HG03571 (cell line): Measurements from ENCODE around the gene FADS6.

Experiments used
- ATAC-seq: cut with Tn5 transposase; IDR thresholded peaks from one replicate; pipeline ENCODE4 v1.9.1; 2021; ENCODE audit not compliant: unreplicated experiment

The FADS6 gene

DNA sequence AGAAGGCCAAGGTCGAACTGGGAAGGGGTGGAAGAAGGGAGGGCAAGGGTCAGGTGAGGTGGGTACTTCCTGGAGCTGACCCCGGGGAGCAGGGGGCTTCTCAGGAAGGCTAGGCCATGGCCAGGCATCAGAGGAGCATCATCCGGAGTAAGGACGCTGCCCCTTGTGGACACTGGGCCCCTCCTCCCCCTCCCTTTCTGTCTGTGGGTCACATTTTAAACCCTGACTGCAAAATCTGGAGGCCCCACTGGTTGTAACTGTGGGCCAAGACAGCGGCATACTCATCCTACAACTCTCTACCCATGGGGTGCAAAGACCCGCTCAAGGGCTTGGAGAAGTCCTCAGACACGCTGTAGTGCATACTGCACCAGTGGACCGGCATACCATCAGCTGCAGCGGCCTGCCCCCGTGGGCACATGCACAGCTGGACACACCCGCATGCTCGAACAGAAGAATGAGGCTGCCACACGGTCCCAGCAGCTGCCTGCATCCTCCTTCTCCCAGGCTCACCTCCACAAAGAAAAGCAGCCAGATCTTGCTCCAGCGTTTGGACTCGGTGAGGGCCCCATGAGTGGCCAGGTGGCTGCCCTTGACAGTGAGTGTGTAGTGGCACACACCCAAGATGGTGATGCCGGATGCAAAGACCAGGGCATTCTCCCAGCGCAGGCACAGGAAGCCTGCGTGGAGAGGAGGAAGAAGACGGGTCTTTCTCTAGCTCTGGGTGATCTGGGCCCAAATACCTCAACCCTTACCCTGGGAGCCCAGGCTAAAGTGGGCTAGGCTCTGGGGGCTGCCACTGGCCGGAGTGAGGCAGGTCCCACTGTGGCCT, 1.2 kb downstream of the FADS6 start:
- no peak for ATAC-seq

DNA sequence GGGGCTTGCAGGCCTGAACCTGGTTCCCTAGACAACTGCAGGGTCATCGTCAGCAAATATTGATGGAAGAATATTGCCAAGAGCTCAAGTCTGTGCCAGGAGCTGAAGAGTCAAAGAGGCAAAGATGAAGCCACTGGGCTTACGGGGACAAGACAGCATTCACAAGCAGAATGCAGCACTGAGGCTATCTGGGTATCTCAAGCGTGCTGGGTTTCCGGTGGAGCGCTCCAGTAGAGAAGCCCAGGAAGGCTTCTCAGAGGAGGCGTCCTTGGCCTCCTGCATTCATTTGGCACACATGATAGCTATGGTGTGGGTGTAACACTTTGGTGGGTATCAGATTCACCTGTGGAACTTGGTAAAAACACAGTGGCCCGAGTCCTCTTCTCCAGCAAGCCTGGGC, 2.9 kb downstream of the FADS6 start:
- ATAC-seq = no peak

DNA sequence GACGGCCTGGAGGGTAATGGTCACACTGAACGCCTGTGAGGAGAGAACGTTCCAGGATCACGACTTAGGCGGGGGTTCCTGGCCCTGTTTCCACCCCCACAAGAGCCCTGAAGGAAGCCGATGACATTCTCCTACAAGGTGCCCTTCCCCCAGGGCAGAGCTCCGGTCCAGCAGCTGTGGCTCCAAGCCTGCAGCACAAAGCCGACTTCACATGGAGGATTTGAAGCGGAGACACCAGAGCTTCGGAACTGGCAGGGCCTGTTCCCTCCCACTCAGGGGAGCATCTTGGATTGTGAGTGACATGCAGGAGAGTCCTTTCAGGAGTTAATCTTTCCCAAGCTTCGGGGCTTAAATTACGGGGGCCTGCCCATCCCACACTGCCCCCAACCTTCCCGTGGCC, 5.0 kb downstream of the FADS6 start:
- no peak for ATAC-seq

DNA sequence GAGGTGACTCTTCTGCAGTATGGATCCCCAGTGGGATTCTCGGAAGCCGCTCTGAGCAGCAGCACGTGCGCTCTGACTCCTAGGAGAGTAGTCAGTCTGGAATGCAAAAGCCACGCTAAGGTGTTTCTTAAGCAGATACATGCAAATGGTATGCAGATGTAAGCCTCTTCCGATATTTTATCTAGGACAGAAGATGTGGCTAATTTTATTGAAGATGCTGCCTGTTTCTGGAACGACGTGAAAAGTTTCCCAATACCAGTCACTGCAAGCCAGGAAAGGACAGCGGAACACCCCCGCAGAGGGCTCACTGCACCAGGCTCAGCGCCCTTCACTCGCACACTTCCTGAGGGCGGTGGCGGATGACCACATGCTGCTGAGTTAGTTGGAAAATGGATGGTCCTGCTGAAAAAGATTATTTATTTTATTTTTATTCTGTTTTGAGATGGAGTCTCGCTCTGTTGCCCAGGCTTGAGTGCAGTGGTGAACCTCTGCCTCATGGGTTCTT, 10.1 kb downstream of the FADS6 start:
- no peak for ATAC-seq

DNA sequence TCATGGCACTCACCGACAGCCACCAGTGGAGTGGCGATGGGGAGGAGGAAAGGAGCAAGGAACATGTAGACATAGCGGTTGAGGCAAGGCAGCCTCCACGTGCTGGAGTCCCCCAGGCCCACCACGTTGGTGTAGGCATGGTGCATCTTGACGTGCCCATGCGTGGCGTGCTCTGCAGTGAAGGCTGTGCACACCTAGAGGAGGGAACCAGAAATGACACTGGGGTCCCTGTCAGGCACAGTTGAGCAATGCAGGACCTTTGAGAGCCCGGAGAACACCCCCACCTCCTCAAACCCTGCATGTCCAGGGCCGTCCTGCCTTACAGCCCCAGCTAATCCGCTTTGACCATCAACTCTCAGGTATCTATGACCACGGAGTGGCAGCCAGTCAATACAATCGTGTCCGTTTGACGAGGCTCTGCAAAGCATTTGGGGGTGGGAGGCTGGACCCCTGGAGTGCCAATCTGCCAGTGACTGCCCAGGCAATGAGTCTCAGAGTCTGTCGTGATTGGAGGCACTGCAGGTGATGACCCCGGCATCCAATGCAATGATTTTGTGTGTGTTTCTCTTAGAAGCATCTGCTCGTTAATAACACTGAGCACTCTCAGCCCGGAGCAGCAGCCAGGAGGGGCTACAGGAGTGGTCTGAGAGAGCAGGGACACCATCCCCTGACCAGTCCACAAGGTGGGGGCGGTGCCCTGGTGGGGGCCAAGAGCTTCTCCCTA, 10.8 kb downstream of the FADS6 start:
- no peak for ATAC-seq

DNA sequence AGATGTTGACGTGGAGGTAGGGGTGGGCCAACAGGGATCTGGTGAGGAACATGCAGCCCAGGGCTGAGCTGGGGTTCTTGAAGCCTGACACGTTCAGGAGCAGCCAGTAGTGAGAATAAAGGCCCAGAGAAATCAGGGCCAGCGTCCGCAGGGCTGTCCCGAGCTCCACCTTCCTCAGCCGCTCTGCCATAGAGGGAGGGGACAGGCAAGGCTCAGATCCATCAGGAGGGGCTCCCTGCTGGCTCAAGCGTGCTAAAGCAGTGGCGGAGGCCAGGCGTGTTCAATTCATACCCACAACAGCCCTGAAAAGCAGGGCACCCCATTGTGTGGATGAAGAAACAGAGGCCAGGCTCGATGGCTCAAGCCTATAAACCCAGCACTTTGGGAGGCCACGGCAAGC, 12.4 kb downstream of the FADS6 start:
- no peak for ATAC-seq

DNA sequence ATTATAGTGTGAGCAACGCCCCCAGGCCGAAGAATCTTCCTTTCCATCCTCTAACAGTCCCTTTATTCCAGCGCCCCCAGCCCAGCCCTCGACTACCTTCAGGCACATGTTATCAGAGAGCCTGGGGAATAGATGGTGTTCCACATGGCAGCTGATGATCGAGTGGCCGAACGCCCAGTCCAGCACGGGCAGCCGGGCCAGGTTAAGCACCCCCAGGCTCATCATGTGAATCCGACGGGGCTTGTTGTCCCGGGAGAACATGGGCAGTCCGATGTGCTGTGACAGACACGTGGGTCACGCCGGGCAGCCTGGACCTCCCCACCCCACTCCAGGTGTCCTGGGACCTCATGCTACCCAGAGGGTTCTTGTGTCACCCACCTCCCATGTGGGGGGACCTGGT, 14.1 kb downstream of the FADS6 start:
- ATAC-seq = no peak

DNA sequence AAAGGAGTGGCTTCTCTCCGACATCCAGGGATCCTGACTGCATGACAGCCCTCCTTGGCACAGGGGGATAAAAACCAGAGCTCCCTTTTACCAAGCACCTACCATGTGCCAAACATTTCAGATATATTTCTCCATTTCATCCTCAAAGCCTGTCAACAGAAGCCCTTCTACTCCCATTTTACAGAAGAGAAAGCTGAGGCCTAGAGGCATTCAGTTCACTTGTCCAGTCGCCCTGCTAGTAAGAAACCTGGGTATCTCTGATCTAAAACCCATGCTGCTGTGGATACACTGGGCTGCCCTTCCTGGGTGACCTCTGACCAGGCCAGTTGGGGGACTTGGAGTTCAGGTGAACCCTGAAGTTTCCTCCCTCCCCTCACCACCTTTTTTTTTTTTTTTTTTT, 14.8 kb downstream of the FADS6 start:
- no peak for ATAC-seq

DNA sequence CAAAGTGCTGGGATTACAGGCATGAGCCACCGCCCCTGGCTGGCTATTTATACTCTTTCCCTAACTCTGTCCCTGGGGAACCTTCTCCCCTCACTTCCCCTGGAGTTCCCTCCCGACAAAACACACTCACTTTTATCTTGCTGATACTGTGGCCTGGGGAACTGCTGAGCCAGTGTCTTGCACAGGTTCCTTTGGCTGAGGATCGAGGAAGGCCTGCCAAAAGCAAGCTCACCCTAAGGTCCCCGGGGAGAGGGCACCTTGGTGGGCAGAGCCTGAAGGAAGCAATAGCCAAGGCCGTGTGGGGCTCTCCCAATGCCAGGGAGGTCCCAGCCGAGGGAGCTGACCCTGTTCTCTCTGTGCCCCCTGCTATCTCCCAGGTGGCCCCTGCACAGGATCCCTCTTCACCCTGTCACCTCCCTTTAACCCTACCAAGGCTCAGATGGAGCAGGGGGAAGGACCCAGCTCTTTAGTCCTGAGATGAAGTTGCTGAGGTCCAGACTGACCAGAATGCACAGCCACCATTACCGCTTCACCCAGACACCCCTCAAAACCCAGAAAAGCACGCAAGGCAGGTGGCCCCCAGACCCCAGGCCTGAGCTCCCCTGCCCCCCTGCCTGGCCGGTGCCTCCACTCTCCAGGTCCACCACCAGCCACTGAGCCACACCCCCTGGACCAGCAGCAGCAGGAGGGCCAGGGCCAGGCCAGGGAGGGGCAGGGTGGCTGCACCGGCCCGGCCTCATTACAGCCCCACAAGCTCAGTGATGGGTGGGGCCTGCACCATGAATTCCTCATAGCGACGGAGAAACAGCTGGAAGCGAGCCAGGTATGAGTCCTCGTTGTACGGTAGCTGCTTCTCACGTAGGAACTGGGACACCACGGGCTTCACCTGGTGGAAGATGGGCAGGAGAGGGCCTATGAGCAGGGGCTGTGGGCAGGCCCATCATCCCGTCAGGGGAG, 15.6 kb downstream of the FADS6 start:
- ATAC-seq = no peak

DNA sequence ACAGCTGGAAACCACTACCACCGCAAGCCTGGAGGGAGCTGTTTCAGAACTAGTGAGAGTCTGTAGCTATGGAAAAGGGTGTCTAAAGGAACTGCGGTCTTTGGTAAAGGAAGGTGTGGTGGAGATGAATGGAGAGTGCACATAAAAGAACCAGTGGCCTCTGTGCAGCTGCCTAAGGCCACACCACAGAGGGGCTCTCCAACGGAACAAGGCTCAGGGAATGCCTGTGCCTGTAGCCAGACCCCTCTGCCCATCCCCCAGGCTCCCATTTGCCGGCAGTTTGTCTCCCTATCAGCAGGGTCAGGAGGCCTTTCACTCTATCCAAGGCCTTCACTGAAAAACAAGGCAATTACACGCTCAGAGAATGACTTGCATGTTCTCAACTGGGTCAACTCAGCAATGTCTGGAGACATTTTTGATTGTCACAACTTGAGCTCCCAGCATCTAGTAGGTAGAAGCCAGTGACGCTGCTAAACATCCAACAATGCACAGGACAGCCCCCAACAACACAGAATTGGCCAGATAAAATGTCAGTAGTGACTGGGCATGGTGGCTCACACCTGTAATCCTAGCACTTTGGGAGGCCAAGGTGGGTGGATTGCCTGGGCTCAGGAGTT, 17.3 kb downstream of the FADS6 start:
- ATAC-seq = no peak

DNA sequence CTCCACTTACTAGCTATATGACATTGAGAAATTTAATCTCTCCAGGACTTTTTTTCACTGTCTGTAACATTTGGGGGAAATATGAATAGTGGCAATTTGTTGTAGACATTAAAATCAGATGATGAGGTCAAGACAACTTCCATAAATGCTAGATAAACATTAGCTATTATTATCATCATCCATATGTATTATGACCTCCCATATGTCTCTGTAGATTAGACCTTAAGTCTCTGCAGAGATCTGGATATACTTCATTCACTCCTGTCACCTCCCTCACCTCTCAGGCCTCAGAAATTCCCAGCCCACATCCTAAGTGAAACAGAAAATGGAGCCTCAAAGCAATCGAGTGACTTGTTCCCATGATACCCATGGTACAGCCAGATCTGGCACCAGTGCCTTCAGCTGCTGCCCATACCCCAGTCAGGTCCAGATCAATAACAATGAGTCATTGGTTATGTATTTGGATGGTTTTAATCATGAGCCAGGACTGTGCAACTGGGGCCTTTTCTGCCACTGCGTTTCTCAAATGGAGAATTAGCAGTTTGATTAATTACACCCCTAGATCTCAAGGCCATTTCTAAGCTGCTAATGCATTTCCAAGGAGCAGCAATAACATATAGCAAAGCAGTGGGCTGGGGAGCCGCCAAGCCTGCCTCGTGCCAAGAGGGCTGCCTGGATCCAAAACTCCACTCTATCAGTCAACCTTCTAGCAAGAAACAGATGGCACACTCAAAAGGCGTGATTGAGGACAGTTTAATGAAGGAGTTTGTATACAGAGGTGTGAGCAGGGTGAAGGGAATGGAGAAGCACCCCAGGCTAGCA, 18.1 kb downstream of the FADS6 start:
- no peak for ATAC-seq

DNA sequence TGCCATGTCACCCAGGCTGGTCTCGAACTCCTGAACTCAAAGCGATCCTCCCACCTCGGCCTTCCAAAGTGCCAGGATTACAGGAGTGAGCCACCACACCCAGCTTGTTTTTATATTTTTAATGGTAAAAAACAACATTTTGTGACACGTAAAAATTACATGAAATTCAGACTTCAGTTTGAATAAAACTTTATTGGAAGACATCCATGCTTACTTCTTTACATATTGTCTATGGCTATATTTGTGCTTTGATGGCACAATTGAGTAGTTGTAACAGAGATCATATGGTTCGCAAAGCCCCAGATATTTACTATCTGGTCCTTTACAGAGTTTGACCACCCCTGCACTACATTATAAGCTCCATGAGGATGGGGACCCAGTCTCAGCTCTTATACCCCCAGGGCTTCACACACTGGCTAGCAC, 18.8 kb downstream of the FADS6 start:
- no peak for ATAC-seq

DNA sequence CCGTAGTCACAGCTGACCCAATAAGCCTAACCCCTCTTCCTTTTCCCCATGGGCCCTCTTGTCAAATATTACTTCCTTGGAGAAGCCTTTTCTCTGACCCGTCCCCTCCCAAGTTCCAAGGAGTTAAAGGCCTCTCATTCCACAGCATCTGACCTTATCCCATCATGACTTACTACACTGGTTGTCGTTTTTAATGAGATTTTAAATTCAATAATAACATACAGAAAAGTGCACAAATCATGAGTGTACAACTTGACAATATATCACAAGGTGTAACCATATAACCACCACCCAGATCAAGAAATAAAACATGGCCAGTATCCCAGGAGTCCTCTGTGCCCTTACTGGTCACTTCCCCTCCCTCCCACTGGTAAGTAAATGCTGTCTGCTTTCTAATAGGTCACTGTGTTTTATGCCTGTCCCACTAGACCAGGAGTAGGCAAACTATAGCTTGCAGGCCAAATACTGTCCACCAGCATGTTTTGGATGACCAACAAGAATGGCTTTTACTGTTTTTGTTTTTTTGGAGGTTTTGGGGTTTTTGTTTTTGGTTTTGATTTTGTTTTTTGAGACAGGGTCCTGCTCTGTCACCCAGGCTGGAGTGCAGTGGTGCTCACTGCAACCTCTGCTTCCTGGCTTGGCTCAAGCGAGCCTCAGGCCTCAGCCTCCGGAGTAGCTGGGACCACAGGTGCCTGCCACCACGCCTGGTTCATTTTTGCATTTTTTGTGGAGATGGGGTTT, 19.4 kb downstream of the FADS6 start:
- no peak for ATAC-seq

DNA sequence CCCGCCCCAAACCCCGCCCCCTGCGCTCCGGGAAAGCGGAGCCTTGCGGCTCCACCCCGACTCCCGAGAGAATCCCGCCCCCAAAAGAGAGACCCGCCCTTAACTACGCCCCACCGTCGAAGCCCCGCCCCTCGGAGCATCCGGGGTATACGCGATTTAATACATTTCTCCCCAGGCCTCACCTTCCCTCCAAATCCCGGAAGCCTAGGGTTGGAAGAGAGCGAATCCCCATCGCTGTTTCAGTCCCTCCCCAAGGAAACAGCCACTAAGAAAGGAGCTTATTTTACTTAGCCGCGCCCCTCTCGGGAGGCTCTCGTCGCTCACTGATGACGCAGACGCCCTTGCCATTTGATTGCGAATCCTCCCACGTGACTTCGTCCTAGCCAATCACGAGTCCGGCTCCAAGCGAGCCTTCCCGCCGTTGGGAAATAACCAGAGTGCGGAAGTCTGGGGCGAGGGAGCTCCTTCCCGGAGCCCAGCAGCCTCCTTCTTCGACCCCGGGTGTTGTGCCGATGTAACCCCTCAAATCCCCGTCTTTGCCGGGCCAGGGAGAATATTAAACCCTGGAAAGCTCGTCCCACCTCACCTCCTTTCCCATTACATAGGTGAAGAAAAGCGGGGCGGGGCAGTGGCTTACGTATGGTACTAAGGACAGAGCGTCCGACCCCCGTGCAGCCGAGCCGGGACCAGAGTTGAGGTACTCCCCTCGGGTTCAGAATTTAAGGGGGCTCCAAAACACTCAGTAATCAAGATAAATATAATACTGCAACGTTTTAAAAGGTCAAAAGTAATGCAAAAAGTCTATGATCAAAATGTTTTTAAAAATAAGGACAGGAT, 20.2 kb downstream of the FADS6 start:
- peak; percentile 78 for ATAC-seq

DNA sequence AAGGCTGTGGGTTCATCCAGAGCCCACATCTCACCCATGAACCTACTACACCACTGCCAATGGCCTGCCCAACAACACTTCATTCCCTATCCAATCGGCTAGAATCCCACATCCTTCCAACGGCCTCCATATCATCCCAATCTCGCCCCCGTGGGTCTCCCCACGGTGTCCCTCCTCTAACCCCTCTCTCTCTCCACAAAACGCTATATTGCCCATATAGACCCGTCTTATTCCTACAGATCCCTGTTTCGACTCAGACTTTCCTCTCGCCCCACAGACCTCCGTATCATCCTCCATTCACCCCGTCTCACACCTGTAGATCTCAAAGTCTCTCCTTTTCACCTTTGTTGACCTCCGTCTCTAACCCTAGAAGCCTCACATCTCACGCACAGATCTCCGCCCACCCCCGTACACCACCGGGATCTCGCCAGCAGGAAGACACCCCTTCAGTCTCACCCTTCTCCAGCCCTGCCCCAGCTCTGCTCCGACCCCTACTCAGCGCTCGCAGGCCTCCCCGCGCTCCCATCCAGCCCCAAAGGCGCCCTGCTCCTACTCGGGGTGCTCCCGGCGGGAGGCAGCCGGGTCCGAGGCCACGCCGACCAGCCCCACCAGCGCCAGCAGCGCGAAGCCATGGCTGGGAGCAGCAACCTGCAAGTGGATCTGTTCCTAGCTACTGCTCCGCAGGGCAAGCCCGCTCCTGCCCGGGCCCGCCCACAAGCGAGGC, 21.0 kb downstream of the FADS6 start, which contains the start of gene FDXR:
FDXR (minus strand) TSS at position 682 of the 724 bp plus-strand sequence; CDS start at position 632, 50 bp downstream.
- ATAC-seq = peak; percentile 17

DNA sequence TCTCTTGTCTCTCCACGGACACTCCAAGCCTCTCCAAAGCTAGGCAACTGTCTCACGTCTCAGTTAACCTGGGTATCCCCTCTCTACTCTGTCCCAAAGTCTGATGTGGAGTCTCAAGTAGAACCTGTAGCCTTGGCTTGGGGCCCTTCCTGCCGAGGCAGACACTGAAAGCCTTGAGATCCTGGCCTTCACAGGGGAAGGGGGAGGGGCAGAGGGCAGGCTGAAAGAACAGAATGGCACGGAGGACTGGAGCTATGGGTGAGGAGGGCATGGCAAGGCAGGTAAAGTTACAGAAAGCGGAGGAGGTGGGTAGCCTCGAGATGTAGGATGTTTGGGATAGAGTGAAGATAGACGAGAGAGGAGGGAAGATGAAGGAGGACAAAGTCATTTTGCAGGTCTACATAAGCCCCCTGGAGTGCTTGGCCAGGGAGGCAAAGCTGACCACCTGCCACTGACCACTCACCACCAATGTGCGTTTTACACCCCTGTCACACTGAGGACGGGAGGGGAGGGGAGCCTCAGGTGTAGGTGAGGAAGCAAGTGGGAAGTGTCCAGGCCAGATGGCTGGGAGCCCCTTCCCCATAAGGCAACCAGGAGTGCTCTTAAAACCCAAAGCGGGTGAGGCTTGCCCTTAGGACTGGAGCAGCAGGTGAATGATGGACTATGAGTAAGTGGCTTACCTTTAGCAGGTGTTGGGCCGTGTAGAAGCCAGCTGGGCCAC, 21.9 kb downstream of the FADS6 start:
- ATAC-seq = no peak

DNA sequence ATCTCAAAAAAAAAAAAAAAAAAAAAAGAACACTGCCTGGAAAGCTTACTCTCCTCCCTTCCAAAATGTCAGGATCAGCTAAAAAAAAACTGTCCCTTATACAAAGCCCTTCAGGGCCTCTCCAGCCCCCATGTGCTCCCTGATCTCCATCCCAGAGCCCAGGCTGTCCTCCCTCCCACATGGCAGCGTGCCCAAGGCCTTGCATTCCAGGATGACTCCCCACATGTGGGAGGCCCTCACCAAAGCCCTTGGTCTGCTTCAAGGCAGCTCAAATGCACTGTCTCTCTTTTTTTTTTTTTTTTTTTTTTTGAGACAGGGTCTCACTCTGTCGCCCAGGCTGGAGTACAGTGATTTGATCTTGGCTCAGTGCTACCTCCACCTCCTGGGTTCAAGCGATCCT, 22.9 kb downstream of the FADS6 start:
- ATAC-seq = no peak
